Fibroblast of skin of scalp (primary cell): Measurements from ENCODE around the gene SECISBP2L.
A peak's percentile ranks its signal among the peaks of the same experiment; 100 is the strongest.

ENCODE experiments used
- DNase-seq: peaks from one replicate; pipeline ENCODE4 v3.0.0-alpha.2; 2013

The SECISBP2L gene

DNA sequence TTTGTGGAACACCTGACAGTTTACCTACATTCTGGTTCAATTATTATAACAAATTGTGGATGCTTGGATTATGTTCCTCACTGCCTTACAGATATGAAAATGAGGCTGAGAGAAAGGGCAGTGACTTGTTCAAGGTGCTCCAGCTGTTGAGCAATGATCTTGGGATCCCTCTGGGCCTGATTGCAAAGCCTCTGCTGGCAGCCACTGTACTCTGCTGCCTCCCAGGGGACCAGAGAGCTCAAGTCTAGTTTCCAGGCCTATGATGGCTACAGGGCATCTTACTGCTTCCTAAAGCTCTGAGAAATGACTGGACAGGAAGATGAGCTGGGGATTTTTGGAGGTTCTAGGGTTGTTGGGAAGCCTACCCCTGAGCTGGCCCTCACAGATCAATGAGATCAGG lies 80.3 kb downstream of the SECISBP2L start:
- peak; percentile 57 for DNase-seq

GRCh38 chr15:48964898-48965297 lies 81.3 kb downstream of the SECISBP2L start:
- no peak for DNase-seq

DNA sequence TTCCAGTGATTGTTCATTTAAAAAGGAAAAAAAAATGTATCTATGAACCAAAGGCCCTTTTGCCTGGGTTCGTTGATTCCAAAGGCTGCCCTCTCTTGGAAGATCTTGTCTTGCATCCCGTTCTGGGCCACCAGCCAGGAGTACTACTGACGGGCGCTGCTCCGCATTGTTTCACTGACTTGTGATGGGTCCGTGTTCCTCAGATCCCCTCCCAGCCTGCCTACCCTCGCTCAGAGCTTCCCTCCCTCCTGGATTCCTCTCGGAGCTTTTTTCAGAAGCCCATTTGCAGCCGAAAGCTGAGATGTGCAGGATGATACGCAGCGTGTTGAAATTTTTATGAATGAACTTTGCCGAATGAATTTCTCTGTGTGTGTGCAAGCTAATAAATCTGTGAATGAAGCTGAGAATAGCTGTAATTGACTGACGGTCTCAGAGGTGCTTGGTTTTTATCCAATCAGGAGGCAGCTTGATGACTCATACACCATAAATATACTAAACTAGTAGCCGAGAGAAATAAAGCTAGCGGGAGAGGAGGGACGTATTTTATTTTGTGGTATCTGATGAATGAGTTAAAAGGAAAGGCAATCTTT lies 82.6 kb downstream of the SECISBP2L start, which contains the start of gene SHC4:
TSS of gene SHC4 (minus strand) at position 396 of the 590 bp plus-strand sequence. CDS start 904 bp downstream, outside the sequence.
- peak; percentile 91 for DNase-seq

DNA sequence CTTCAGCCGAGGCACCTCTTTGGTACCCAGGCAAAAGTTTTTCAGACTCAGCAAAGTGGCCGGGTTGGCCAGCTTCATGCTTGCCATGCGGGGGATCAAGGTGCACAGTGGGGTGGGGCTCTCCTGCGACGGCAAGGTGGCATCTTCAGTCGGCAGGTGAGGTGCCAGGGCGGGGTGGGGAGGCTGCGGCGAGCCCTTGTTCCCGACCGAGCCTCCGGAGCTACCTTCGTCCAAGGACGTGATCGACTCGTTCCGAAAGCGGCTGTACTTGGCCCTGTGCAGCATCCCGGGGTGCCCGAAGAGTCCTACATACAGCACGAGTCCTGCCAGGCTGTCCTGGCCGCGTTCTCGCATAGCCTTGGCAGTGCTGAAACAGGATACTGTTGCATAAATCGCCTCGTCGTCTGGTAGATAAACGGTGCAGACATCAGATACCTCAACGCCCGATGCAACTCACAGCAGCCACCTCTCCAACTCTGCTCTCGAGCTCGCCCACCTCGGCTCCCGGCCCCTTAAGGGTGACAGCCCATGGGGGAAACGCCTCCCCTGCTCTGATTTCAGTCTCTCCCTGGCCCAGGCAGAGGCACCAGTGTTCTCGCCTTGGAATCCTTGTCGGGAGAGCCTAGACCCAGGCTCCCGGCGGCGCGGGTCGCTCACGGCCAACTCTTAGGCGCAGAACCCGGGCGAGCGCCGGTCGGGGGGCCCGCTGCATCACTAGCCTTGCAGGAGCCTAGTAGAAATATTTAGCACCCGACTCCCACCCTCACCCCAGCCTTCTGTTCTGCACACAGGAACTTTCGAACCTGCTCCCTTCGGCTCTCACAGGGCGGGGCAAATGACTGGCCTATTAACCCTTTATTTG lies 83.4 kb downstream of the SECISBP2L start:
- peak; percentile 38 for DNase-seq

- no peak for DNase-seq
Observed at GRCh38 chr15:48955967-48956366, 90.3 kb downstream of the SECISBP2L start.

- no peak for DNase-seq
Observed at GRCh38 chr15:48955370-48955769, 90.9 kb downstream of the SECISBP2L start.

GRCh38 chr15:48954538-48954937 lies 91.7 kb downstream of the SECISBP2L start:
- peak; percentile 77 for DNase-seq

DNA sequence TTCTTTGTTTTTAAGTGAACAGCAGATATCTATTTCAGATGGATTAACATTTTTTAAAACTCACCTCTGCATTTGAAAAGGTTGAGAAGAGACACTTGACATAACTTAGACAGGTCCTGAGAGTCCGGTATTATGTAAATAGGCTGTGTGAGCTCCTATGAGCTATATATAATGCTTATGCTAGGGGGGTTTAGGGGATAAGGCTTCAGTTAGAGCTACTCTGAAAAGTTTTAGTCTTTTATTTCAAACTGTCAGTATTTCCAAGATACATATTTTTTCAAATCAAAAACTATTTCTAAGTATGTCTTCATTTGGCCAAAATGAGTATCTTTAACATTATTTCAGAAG lies 99.4 kb downstream of the SECISBP2L start:
- DNase-seq, result no peak

DNA sequence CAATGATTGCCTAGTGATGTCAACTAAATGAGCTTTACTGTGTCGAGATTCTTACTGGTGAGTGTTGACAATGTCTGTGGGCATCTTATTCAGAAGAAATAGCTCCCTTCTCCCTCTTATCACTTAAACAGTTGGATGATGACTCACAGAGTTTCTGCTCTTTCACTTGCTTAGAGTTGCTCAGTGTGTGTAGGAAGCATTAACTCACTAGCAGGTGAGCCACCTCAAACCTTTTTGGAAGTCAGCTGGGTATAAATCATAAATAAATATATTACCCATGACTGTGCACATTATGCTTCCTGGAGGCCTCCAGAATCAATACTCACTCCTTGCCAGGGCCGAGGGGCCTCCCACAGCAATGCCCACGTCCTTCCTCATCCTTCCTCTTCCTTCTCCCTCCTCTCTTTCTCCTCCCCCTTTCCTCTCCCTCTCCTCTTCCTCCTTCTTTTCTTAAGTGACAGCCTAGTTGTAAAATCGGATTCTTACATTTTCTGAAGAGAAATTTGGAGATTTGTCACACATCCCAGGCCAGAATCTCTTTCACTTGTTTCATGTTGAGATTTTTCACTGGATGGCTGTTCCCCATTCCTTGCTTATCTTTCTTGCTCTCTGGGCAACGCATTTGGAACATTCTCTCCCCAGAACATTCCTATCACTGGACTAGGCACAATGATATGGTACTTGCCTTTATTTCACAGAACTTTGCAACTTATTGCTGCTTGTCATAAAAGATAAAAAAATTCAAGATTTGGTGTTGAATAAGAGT lies 100.0 kb downstream of the SECISBP2L start:
- DNase-seq, result peak; percentile 36

- DNase-seq, result no peak
Observed at GRCh38 chr15:48945386-48945785, 100.9 kb downstream of the SECISBP2L start.

DNA sequence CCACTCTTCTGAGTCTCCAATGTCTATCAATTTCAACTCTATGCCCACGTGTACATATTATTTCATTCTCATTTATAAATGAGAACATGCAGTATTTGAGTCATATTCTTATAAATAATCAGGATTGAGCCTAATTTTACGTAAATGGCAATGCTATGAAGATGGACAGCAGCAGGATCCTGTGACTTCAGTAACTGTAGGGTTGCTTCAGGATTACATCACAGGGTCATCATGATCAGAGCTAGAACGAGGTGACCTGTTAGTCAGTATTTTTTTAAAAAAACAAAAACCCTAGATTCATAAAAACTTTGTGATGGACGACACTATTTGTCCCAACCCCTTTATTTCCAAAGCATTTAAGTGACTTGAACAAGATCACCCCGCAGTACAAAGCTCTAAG lies 104.3 kb downstream of the SECISBP2L start:
- DNase-seq, result no peak

GRCh38 chr15:48940508-48940907 lies 105.7 kb downstream of the SECISBP2L start:
- DNase-seq, result peak; percentile 86

GRCh38 chr15:48939648-48940047 lies 106.6 kb downstream of the SECISBP2L start:
- peak; percentile 97 for DNase-seq
